ENCODE results near the gene HOXC12. TPM values are rescaled to one million over a fixed set of nuclear protein-coding genes. Genes with fewer than 3 reads are reported as not detected.

HOXC12 gene
- total and polyA plus RNA-seq, 4 donors: not detected

DNA sequence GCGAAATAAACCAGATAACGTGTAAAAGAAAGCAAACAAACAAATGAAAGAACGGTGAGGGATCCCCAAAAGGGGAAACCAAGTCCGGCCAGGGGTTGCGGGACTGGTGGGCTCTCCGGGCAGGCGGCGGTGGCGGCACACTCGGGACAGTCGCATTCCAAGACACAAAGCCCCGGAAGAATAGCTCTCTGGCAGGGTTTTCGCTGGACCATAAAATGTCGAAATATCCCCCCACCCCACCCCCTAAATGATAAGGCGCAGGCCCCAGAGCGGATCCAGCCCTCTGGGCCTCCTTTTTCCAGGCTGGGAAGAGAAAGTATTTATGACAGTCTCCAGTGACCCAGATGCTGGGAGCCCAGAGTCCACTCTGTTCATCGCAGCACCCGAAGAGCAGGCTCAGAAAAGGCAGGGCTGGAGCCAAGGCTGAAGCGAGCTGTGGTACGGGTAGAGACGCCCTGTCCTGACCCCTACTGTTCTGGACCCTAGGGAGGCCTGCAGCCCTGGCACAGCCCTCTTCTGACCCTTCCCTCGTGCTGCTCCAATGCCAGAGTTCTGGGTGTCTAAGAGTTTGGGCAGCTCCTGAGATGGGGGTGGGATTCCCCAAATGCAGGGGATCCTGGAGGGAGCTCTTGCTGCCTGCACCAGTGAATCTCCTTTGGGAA lies 52.0 kb downstream of the HOXC12 start:
- Histone ChIP-seq H3K9ac (ENCODE audit: low read depth in 1 of 2, low read length in 2 of 2) (peak overlapping the region in 1 of 2 donors; percentile 67), H3K27me3 (ENCODE audit: control insufficient read depth in 4 of 4, insufficient read depth in 4 of 4, low read length in 3 of 4) (peaks cover under 1 to 51% (median 15%) of the 10 kb centered on the region in 4 donors), H3K9me3 (ENCODE audit: control insufficient read depth in 4 of 4, low read length in 3 of 4) (no peaks in the 10 kb centered on the region), H3K4me3 (ENCODE audit: low read depth in 1 of 3, low read length in 3 of 3) (peak overlapping the region in 1 of 3 donors; percentile 30), H3K27ac (ENCODE audit: low read depth in 1 of 2, low read length in 2 of 2) (no peak overlapping the region), H3K4me1 (ENCODE audit: control insufficient read depth in 4 of 4, insufficient read depth in 4 of 4, low read length in 3 of 4) (peaks cover 0 to 15% (median 9%) of the 10 kb centered on the region in 4 donors), H3K36me3 (ENCODE audit: control insufficient read depth in 4 of 4, insufficient read depth in 3 of 4, low read depth in 1 of 4, low read length in 3 of 4) (no peaks in the 10 kb centered on the region)
- 10% methylated on average over 22 of the region's 22 CpGs for WGBS
- TF ChIP-seq FOXA1 (IDR thresholded peaks at IDR 0.05) (no peak), NR2F2 (IDR thresholded peaks at IDR 0.05) (no peak), YY1 (IDR thresholded peaks at IDR 0.05) (no peak), RXRA (IDR thresholded peaks at IDR 0.05) (no peak)
- DNase-seq (ENCODE audit: low spot score): no peak

DNA sequence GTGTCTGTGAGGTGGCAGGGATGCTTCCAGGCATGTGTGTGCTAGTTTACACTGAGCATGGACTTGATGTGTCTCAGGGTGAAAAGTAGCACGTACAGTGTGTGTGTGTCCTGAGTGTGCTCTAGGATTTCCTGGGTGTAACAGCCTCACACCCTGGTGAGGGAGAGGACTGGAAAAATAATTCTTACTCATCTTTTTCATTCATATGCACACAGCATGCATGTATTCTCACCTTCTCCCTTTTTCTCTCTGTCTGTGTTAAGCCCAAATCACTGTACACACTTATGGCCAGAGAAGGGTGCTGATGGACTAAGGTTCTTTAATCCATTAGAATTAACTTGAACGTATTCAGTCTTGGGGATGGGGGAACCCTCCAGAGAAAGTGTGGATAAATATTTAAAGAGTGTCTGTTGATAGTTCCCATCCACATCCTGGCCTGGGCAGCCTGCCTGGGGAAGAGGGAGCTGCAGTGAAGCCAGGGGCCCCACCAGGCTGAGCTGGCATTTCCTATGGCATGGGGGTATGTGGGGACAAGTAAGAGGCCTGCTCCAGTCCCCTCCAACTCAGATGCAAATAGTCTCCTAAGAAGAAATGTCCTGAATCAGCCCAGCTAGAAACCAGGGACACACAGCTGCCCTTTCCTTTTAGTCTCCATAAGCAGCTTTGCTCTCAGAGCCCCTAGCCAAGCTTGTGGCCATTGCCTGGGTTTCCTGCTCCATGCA lies 53.0 kb downstream of the HOXC12 start:
- WGBS: 33% methylated on average over 2 of the region's 2 CpGs
- Histone ChIP-seq H3K4me1 (ENCODE audit: control insufficient read depth in 4 of 4, insufficient read depth in 4 of 4, low read length in 3 of 4) (peaks cover 0 to 15% (median 9%) of the 10 kb centered on the region in 4 donors), H3K27ac (ENCODE audit: low read depth in 1 of 2, low read length in 2 of 2) (no peak overlapping the region), H3K9me3 (ENCODE audit: control insufficient read depth in 4 of 4, low read length in 3 of 4) (no peaks in the 10 kb centered on the region), H3K36me3 (ENCODE audit: control insufficient read depth in 4 of 4, insufficient read depth in 3 of 4, low read depth in 1 of 4, low read length in 3 of 4) (no peaks in the 10 kb centered on the region), H3K4me3 (ENCODE audit: low read depth in 1 of 3, low read length in 3 of 3) (no peak overlapping the region), H3K9ac (ENCODE audit: low read depth in 1 of 2, low read length in 2 of 2) (no peak overlapping the region), H3K27me3 (ENCODE audit: control insufficient read depth in 4 of 4, insufficient read depth in 4 of 4, low read length in 3 of 4) (peaks cover 0 to 49% (median 15%) of the 10 kb centered on the region in 4 donors)
- no peak for DNase-seq (ENCODE audit: low spot score)
- TF ChIP-seq, protein P1, sequence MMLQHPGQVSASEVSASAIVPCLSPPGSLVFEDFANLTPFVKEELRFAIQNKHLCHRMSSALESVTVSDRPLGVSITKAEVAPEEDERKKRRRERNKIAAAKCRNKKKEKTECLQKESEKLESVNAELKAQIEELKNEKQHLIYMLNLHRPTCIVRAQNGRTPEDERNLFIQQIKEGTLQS (IDR thresholded peaks at IDR 0.05): no peak
- TF ChIP-seq SP1 (IDR thresholded peaks at IDR 0.05): no peak
- no peak for TF ChIP-seq HNF4A (conservative IDR thresholded peaks at IDR 0.05)
- no peak for TF ChIP-seq FOXA2 (IDR thresholded peaks at IDR 0.05)
- no peak for TF ChIP-seq GABPA (IDR thresholded peaks at IDR 0.05 in 1 of 2, conservative IDR thresholded peaks at IDR 0.05 in 1 of 2)
- no peak for TF ChIP-seq NR2F2 (IDR thresholded peaks at IDR 0.05)
- no peak for TF ChIP-seq TAF1 (conservative IDR thresholded peaks at IDR 0.05)
- TF ChIP-seq JUND (IDR thresholded peaks at IDR 0.05): no peak
- no peak for TF ChIP-seq EGR1 (IDR thresholded peaks at IDR 0.05; ENCODE audit: low read depth in 2 of 2)
- TF ChIP-seq, protein P2, sequence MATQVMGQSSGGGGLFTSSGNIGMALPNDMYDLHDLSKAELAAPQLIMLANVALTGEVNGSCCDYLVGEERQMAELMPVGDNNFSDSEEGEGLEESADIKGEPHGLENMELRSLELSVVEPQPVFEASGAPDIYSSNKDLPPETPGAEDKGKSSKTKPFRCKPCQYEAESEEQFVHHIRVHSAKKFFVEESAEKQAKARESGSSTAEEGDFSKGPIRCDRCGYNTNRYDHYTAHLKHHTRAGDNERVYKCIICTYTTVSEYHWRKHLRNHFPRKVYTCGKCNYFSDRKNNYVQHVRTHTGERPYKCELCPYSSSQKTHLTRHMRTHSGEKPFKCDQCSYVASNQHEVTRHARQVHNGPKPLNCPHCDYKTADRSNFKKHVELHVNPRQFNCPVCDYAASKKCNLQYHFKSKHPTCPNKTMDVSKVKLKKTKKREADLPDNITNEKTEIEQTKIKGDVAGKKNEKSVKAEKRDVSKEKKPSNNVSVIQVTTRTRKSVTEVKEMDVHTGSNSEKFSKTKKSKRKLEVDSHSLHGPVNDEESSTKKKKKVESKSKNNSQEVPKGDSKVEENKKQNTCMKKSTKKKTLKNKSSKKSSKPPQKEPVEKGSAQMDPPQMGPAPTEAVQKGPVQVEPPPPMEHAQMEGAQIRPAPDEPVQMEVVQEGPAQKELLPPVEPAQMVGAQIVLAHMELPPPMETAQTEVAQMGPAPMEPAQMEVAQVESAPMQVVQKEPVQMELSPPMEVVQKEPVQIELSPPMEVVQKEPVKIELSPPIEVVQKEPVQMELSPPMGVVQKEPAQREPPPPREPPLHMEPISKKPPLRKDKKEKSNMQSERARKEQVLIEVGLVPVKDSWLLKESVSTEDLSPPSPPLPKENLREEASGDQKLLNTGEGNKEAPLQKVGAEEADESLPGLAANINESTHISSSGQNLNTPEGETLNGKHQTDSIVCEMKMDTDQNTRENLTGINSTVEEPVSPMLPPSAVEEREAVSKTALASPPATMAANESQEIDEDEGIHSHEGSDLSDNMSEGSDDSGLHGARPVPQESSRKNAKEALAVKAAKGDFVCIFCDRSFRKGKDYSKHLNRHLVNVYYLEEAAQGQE (IDR thresholded peaks at IDR 0.05): no peak
- TF ChIP-seq YY1 (IDR thresholded peaks at IDR 0.05): no peak
- TF ChIP-seq RAD21 (IDR thresholded peaks at IDR 0.05): no peak
- no peak for TF ChIP-seq RXRA (IDR thresholded peaks at IDR 0.05)
- no peak for TF ChIP-seq FOXA1 (IDR thresholded peaks at IDR 0.05)
- TF ChIP-seq, protein P3, sequence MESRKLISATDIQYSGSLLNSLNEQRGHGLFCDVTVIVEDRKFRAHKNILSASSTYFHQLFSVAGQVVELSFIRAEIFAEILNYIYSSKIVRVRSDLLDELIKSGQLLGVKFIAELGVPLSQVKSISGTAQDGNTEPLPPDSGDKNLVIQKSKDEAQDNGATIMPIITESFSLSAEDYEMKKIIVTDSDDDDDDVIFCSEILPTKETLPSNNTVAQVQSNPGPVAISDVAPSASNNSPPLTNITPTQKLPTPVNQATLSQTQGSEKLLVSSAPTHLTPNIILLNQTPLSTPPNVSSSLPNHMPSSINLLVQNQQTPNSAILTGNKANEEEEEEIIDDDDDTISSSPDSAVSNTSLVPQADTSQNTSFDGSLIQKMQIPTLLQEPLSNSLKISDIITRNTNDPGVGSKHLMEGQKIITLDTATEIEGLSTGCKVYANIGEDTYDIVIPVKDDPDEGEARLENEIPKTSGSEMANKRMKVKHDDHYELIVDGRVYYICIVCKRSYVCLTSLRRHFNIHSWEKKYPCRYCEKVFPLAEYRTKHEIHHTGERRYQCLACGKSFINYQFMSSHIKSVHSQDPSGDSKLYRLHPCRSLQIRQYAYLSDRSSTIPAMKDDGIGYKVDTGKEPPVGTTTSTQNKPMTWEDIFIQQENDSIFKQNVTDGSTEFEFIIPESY (IDR thresholded peaks at IDR 0.05): no peak
- TF ChIP-seq, protein P4, sequence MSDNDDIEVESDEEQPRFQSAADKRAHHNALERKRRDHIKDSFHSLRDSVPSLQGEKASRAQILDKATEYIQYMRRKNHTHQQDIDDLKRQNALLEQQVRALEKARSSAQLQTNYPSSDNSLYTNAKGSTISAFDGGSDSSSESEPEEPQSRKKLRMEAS (IDR thresholded peaks at IDR 0.05): no peak
- TF ChIP-seq, protein P5, sequence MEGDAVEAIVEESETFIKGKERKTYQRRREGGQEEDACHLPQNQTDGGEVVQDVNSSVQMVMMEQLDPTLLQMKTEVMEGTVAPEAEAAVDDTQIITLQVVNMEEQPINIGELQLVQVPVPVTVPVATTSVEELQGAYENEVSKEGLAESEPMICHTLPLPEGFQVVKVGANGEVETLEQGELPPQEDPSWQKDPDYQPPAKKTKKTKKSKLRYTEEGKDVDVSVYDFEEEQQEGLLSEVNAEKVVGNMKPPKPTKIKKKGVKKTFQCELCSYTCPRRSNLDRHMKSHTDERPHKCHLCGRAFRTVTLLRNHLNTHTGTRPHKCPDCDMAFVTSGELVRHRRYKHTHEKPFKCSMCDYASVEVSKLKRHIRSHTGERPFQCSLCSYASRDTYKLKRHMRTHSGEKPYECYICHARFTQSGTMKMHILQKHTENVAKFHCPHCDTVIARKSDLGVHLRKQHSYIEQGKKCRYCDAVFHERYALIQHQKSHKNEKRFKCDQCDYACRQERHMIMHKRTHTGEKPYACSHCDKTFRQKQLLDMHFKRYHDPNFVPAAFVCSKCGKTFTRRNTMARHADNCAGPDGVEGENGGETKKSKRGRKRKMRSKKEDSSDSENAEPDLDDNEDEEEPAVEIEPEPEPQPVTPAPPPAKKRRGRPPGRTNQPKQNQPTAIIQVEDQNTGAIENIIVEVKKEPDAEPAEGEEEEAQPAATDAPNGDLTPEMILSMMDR (IDR thresholded peaks at IDR 0.05; ENCODE audit: low read depth, low read length, missing input control): no peak

Data from liver (tissue), 9 donors.